Measurements from ENCODE around the gene TP53.
A peak's percentile ranks its signal among the peaks of the same experiment; 100 is the strongest.

TP53 gene

GRCh38 chr17:7706631-7707354, 19.5 kb upstream of the TP53 start:
- no peak for DNase-seq (ENCODE audit: low read depth)

GRCh38 chr17:7705269-7706255, 18.3 kb upstream of the TP53 start:
- DNase-seq (ENCODE audit: low read depth), result no peak

GRCh38 chr17:7704601-7705268, 17.4 kb upstream of the TP53 start, which contains the start of gene EFNB3:
TSS of gene EFNB3 (plus strand) at chr17:7705202. CDS start at chr17:7705599, 397 bp downstream.
- DNase-seq (ENCODE audit: low read depth), result no peak

GRCh38 chr17:7703584-7704479, 16.5 kb upstream of the TP53 start:
- no peak for DNase-seq (ENCODE audit: low read depth)

- DNase-seq (ENCODE audit: low read depth), result no peak
These were observed 15.5 kb upstream of the TP53 start for GRCh38 chr17:7702776-7703175.

GRCh38 chr17:7701681-7702080, 14.4 kb upstream of the TP53 start:
- no peak for DNase-seq (ENCODE audit: low read depth)

GRCh38 chr17:7700510-7700909, 13.2 kb upstream of the TP53 start:
- no peak for DNase-seq (ENCODE audit: low read depth)

- no peak for DNase-seq (ENCODE audit: low read depth)
These were observed 10.7 kb upstream of the TP53 start for GRCh38 chr17:7697828-7698588.

GRCh38 chr17:7695586-7695985, 8.3 kb upstream of the TP53 start:
- no peak for DNase-seq (ENCODE audit: low read depth)

GRCh38 chr17:7688808-7689316, 1.6 kb upstream of the TP53 start:
- no peak for DNase-seq (ENCODE audit: low read depth)

GRCh38 chr17:7687908-7688807, 868 bp upstream of the TP53 start, which contains the start of gene WRAP53:
TSS of gene WRAP53 (plus strand) at chr17:7688477. CDS start at chr17:7688649, 172 bp downstream.
- DNase-seq (ENCODE audit: low read depth), result peak; percentile 97

GRCh38 chr17:7686222-7687071, 843 bp downstream of the TP53 start:
- DNase-seq (ENCODE audit: low read depth), result no peak

GRCh38 chr17:7685533-7686221, 1.6 kb downstream of the TP53 start:
- peak; percentile 68 for DNase-seq (ENCODE audit: low read depth)

- DNase-seq (ENCODE audit: low read depth), result no peak
These were observed 2.3 kb downstream of the TP53 start for GRCh38 chr17:7684851-7685532.

GRCh38 chr17:7677388-7678067, 9.8 kb downstream of the TP53 start:
- DNase-seq (ENCODE audit: low read depth), result no peak

- DNase-seq (ENCODE audit: low read depth), result no peak
These were observed 10.8 kb downstream of the TP53 start for GRCh38 chr17:7676533-7676932.

Data from non-pigmented ciliary epithelial cell (primary cell).